C4-2B (cell line): Measurements from ENCODE around the gene ISCU.

Experiments
- CTCF ChIP-seq: fragments of 450-650 bp; conservative IDR thresholded peaks from 2 replicates; pipeline ENCODE4 v1.5.1; 2017; ENCODE audit warnings: mild to moderate bottlenecking
- ZFX ChIP-seq: fragments of 450-650 bp; IDR thresholded peaks from 2 replicates; pipeline ENCODE4 v1.6.1; 2017

- TF ChIP-seq CTCF (no peak), ZFX (no peak)
Measured at GRCh38 chr12:108575199-108575912, 13.0 kb downstream of the ISCU start.
